Naive thymus-derived CD4-positive, alpha-beta T cell (primary cell): ENCODE data around the gene GLS. TPM values are rescaled to one million over a fixed set of nuclear protein-coding genes. Genes with fewer than 3 reads are reported as not detected.

Experiments used
- ATAC-seq: fragments of 150-1000 bp; cut with Tn5 transposase; 2 replicates; pipeline ENCODE4 v1.10.0; 2021; ENCODE audit warnings: mild to moderate bottlenecking, moderate library complexity
- CTCF ChIA-PET: fragments of 350-600 bp; sonication (Branson Sonifier 250); formaldehyde crosslinking; loops from one replicate; lab custom pipeline; 2021; ENCODE audit warnings: antibody characterized with exemption; lab: Charles Lee
- POLR2A ChIA-PET: fragments of 350-600 bp; sonication (Branson Sonifier 250); formaldehyde crosslinking; loops from one replicate; lab custom pipeline; 2021; ENCODE audit warnings: antibody characterized with exemption, inconsistent platforms; lab: Charles Lee
- DNase-seq, 9 donors: peaks; one replicate each; pipeline versions ENCODE4 v3.0.0 to v3.0.0-alpha.2; 2020 to 2022; ENCODE audit warnings: mixed read lengths in 1 of 9
- H3K27ac ChIP-seq: one replicate; pipeline ENCODE4 v1.7.0; 2013; ENCODE audit warnings: mild to moderate bottlenecking, low read depth, low read length, moderate library complexity
- H3K27me3 ChIP-seq, 2 donors: one replicate each; pipeline ENCODE4 v1.7.0; 2013; ENCODE audit warnings: low read length in 2 of 2, mild to moderate bottlenecking in 2 of 2, moderate library complexity in 2 of 2; ENCODE audit not compliant: control insufficient read depth in 2 of 2, insufficient read depth in 2 of 2
- H3K36me3 ChIP-seq, 3 experiments: 1 replicate in 2 of 3; 2 replicates in 1 of 3; pipeline ENCODE4 v1.7.0; 2013; ENCODE audit warnings: low read length in 3 of 3, mild to moderate bottlenecking in 3 of 3, moderate library complexity in 1 of 3; ENCODE audit not compliant: insufficient read depth in 3 of 3, control insufficient read depth in 2 of 3
- H3K4me1 ChIP-seq, 2 donors: one replicate each; pipeline ENCODE4 v1.7.0; 2013; ENCODE audit warnings: low read length in 2 of 2, mild to moderate bottlenecking in 2 of 2, moderate library complexity in 1 of 2; ENCODE audit not compliant: control insufficient read depth in 2 of 2, insufficient read depth in 2 of 2
- H3K4me3 ChIP-seq: 2 replicates; pipeline ENCODE4 v1.7.0; 2013; ENCODE audit warnings: mild to moderate bottlenecking, low read length
- H3K9me3 ChIP-seq, 3 experiments: 1 replicate in 2 of 3; 2 replicates in 1 of 3; pipeline ENCODE4 v1.7.0; 2013; ENCODE audit warnings: low read length in 3 of 3; ENCODE audit not compliant: control insufficient read depth in 2 of 3
- H3K27ac Mint-ChIP-seq, 9 donors: one replicate each; pipeline ENCODE4 v1.8.0; 2020 to 2022; ENCODE audit warnings: mixed read lengths in 9 of 9, mild to moderate bottlenecking in 8 of 9, moderate library complexity in 5 of 9, inconsistent platforms in 2 of 9
- H3K27me3 Mint-ChIP-seq, 5 donors: one replicate each; pipeline ENCODE4 v1.8.0; 2021 to 2022; ENCODE audit warnings: mixed read lengths in 5 of 5, mild to moderate bottlenecking in 1 of 5
- H3K36me3 Mint-ChIP-seq, 5 donors: one replicate each; pipeline ENCODE4 v1.8.0; 2020 to 2022; ENCODE audit warnings: mixed read lengths in 5 of 5, mild to moderate bottlenecking in 3 of 5, inconsistent platforms in 1 of 5
- H3K4me1 Mint-ChIP-seq, 7 donors: one replicate each; pipeline ENCODE4 v1.8.0; 2020 to 2022; ENCODE audit warnings: mixed read lengths in 7 of 7, mild to moderate bottlenecking in 3 of 7, inconsistent platforms in 1 of 7
- H3K4me3 Mint-ChIP-seq, 10 donors: one replicate each; pipeline ENCODE4 v1.8.0; 2020 to 2022; ENCODE audit warnings: mild to moderate bottlenecking in 10 of 10, mixed read lengths in 10 of 10, moderate library complexity in 6 of 10, inconsistent platforms in 2 of 10
- H3K9me3 Mint-ChIP-seq, 11 donors: one replicate each; pipeline ENCODE4 v1.8.0; 2020 to 2022; ENCODE audit warnings: mixed read lengths in 11 of 11, mild to moderate bottlenecking in 4 of 11, inconsistent platforms in 1 of 11, moderate library complexity in 1 of 11
- intact Hi-C, 2 donors: fragments of 100-400 bp; cut with micrococcal nuclease; formaldehyde crosslinking; loops; one replicate each; pipeline ENCODE4 v1.15.1; 2023
- polyA plus RNA-seq, 2 donors: library from polyadenylated mRNA; unstranded; fragments of 300-500 nt; fragmentation: Illumina TruSeq; gene quantifications; one replicate each; pipeline ENCODE4 v1.2.3, GENCODE V29; 2021
- total RNA-seq, 6 experiments: library from RNA in 5 of 6; stranded (reverse) in 5 of 6; gene quantifications; 1 replicate in 5 of 6; 2 replicates in 1 of 6; pipeline ENCODE4 v1.2.3 and lab custom pipeline; 2021 to 2026

The GLS gene
- total and polyA plus RNA-seq, 7 experiments from 2014 or later: 34.6 to 234 (median 189) TPM

GRCh38 chr2:191009541-191010374, 129.1 kb downstream of the GLS start:
- H3K27ac ChIP-seq: peak overlapping the region; percentile 46
- ChIA-PET CTCF (interaction anchor here (2.3 kb wide), 1 partner anchor 19 kb away, joined by 10 read pairs; no protein-coding TSS in a partner anchor), POLR2A (interaction anchor here (3.0 to 6.6 kb wide), 2 partner anchors 14 to 26 kb away, joined by 9 to 58 read pairs; no protein-coding TSS in a partner anchor)
- peaks cover 36 to 69% (median 63%) of the 10 kb centered on the region in 7 donors for H3K4me1 Mint-ChIP-seq
- H3K9me3 ChIP-seq: no peaks in the 10 kb centered on the region
- peak overlapping the region; percentile 40 to 90 (median 73) for H3K27ac Mint-ChIP-seq
- H3K36me3 ChIP-seq: peaks cover 38 to 46% (median 39%) of the 10 kb centered on the region in 3 experiments
- H3K27me3 Mint-ChIP-seq: no peaks in the 10 kb centered on the region
- no peaks in the 10 kb centered on the region for H3K27me3 ChIP-seq
- peaks cover 52 to 70% of the 10 kb centered on the region in 2 donors for H3K4me1 ChIP-seq
- H3K4me3 ChIP-seq: no peak overlapping the region
- no peak for DNase-seq
- H3K9me3 Mint-ChIP-seq: peaks cover 0 to 7% (median 0%) of the 10 kb centered on the region in 11 donors
- no peak for ATAC-seq
- intact Hi-C loops: loop anchor here (5.0 kb wide), 4 partner anchors 32 to 1247 kb away; partner anchors contain the start of genes NAB1 (in 1 of the 2), NEMP2 (in 1 of the 2) and OSGEPL1 (in 1 of the 2)
- H3K36me3 Mint-ChIP-seq: peaks cover 15 to 54% (median 50%) of the 10 kb centered on the region in 5 donors
- H3K4me3 Mint-ChIP-seq: peak overlapping the region in 9 of 10 donors; percentile 12 to 78 (median 55)

- H3K9me3 ChIP-seq: no peaks in the 10 kb centered on the region
- intact Hi-C loops: loop anchor here (1.0 to 5.0 kb wide), 6 partner anchors 9 to 1249 kb away; partner anchors contain the start of genes NAB1 (in 1 of the 2), NEMP2 (in 1 of the 2) and OSGEPL1 (in 1 of the 2)
- Mint-ChIP-seq H3K4me1 (peaks cover 36 to 57% (median 53%) of the 10 kb centered on the region in 7 donors), H3K4me3 (no peak overlapping the region), H3K9me3 (peaks cover 0 to 6% (median 0%) of the 10 kb centered on the region in 11 donors), H3K36me3 (peaks cover 8 to 40% (median 38%) of the 10 kb centered on the region in 5 donors), H3K27me3 (no peaks in the 10 kb centered on the region), H3K27ac (peak overlapping the region in 4 of 9 donors; percentile 74 to 89 (median 80))
- H3K36me3 ChIP-seq: peaks cover 24 to 32% (median 26%) of the 10 kb centered on the region in 3 experiments
- no peaks in the 10 kb centered on the region for H3K27me3 ChIP-seq
- ChIA-PET POLR2A (interaction anchor here (0.6 to 6.6 kb wide), 14 partner anchors 9 to 130 kb away, joined by 3 to 58 read pairs (median 4); partner anchors contain the start of gene GLS), CTCF (interaction anchor here (0.6 to 2.3 kb wide), 3 partner anchors 9 to 18 kb away, joined by 3 to 10 read pairs (median 7); no protein-coding TSS in a partner anchor)
- DNase-seq (no peak), ATAC-seq (no peak)
- peak overlapping the region; percentile 87 for H3K27ac ChIP-seq
- H3K4me3 ChIP-seq: peak overlapping the region; percentile 69
- peaks cover 58 to 67% of the 10 kb centered on the region in 2 donors for H3K4me1 ChIP-seq
These were observed 130.6 kb downstream of the GLS start for GRCh38 chr2:191010887-191011885.

- peaks cover 0 to 6% (median 0%) of the 10 kb centered on the region in 11 donors for H3K9me3 Mint-ChIP-seq
- no peak overlapping the region for H3K27ac Mint-ChIP-seq
- peaks cover 13 to 20% (median 16%) of the 10 kb centered on the region in 3 experiments for H3K36me3 ChIP-seq
- H3K4me1 ChIP-seq: peaks cover 49 to 55% of the 10 kb centered on the region in 2 donors
- H3K36me3 Mint-ChIP-seq: peaks cover 6 to 34% (median 28%) of the 10 kb centered on the region in 5 donors
- H3K27me3 Mint-ChIP-seq: no peaks in the 10 kb centered on the region
- intact Hi-C loops: loop anchor here (2.0 to 5.0 kb wide), 6 partner anchors 16 to 1250 kb away; partner anchors contain the start of genes NAB1 (in 1 of the 2), NEMP2 (in 1 of the 2) and OSGEPL1 (in 1 of the 2)
- peak overlapping the region; percentile 69 for H3K4me3 ChIP-seq
- peaks cover 26 to 53% (median 46%) of the 10 kb centered on the region in 7 donors for H3K4me1 Mint-ChIP-seq
- no peaks in the 10 kb centered on the region for H3K27me3 ChIP-seq
- ATAC-seq (no peak), DNase-seq (no peak)
- ChIA-PET CTCF (interaction anchor here (1.0 to 2.3 kb wide), 3 partner anchors 8 to 17 kb away, joined by 7 to 10 read pairs (median 8); no protein-coding TSS in a partner anchor), POLR2A (interaction anchor here (0.6 to 6.6 kb wide), 15 partner anchors 8 to 543 kb away, joined by 3 to 58 read pairs (median 5); partner anchors contain the start of gene GLS)
- no peaks in the 10 kb centered on the region for H3K9me3 ChIP-seq
- H3K27ac ChIP-seq: peak overlapping the region; percentile 87
- H3K4me3 Mint-ChIP-seq: no peak overlapping the region
These were observed 131.7 kb downstream of the GLS start for GRCh38 chr2:191012346-191012745.

- intact Hi-C loops: loop anchor here (2.0 to 5.0 kb wide), 6 partner anchors 16 to 1251 kb away; partner anchors contain the start of genes NAB1 (in 1 of the 2), NEMP2 (in 1 of the 2) and OSGEPL1 (in 1 of the 2)
These were observed 132.4 kb downstream of the GLS start for GRCh38 chr2:191012845-191013681.

GRCh38 chr2:191013682-191013931, 133.0 kb downstream of the GLS start:
- intact Hi-C loops: loop anchor here (2.0 to 5.0 kb wide), 6 partner anchors 17 to 1251 kb away; partner anchors contain the start of genes NAB1 (in 1 of the 2), NEMP2 (in 1 of the 2) and OSGEPL1 (in 1 of the 2)
- H3K36me3 ChIP-seq: peaks cover 4 to 10% (median 8%) of the 10 kb centered on the region in 3 experiments
- no peaks in the 10 kb centered on the region for H3K27me3 ChIP-seq
- Mint-ChIP-seq H3K9me3 (peaks cover 0 to 6% (median 0%) of the 10 kb centered on the region in 11 donors), H3K4me1 (peaks cover 23 to 50% (median 42%) of the 10 kb centered on the region in 7 donors), H3K4me3 (no peak overlapping the region), H3K36me3 (peaks cover 6 to 23% (median 18%) of the 10 kb centered on the region in 5 donors), H3K27me3 (no peaks in the 10 kb centered on the region), H3K27ac (no peak overlapping the region)
- DNase-seq (no peak), ATAC-seq (no peak)
- ChIA-PET CTCF (interaction anchor here (1.2 to 1.7 kb wide), 2 partner anchors 137 to 230 kb away, joined by 3 to 7 read pairs; no protein-coding TSS in a partner anchor), POLR2A (interaction anchor here (0.6 to 6.6 kb wide), 11 partner anchors 9 to 607 kb away, joined by 3 to 58 read pairs (median 5); partner anchors contain the start of gene GLS)
- peaks cover 39 to 47% of the 10 kb centered on the region in 2 donors for H3K4me1 ChIP-seq
- H3K4me3 ChIP-seq: peak overlapping the region; percentile 69
- H3K27ac ChIP-seq: peak overlapping the region; percentile 87
- H3K9me3 ChIP-seq: no peaks in the 10 kb centered on the region

More at GRCh38 chr2:191012845-191013681, 132.4 kb downstream of the GLS start:
- peak overlapping the region; percentile 69 for H3K4me3 ChIP-seq
- Mint-ChIP-seq H3K36me3 (peaks cover 6 to 28% (median 23%) of the 10 kb centered on the region in 5 donors), H3K4me1 (peaks cover 28 to 50% (median 42%) of the 10 kb centered on the region in 7 donors), H3K27ac (no peak overlapping the region), H3K27me3 (no peaks in the 10 kb centered on the region), H3K4me3 (no peak overlapping the region), H3K9me3 (peaks cover 0 to 6% (median 0%) of the 10 kb centered on the region in 11 donors)
- peaks cover 44 to 48% of the 10 kb centered on the region in 2 donors for H3K4me1 ChIP-seq
- CTCF ChIA-PET: interaction anchor here (0.5 to 2.3 kb wide), 4 partner anchors 8 to 230 kb away, joined by 3 to 8 read pairs (median 5); no protein-coding TSS in a partner anchor
- POLR2A ChIA-PET: interaction anchor here (0.6 to 6.6 kb wide), 18 partner anchors 9 to 606 kb away, joined by 3 to 58 read pairs (median 4); partner anchors contain the start of gene GLS
- H3K27me3 ChIP-seq: no peaks in the 10 kb centered on the region
- H3K27ac ChIP-seq: peak overlapping the region; percentile 87
- H3K36me3 ChIP-seq: peaks cover 9 to 13% (median 10%) of the 10 kb centered on the region in 3 experiments
- no peaks in the 10 kb centered on the region for H3K9me3 ChIP-seq
- ATAC-seq: peak; percentile 6
- no peak for DNase-seq
